ENCODE results near the gene NOL3.

The NOL3 gene

GRCh38 chr16:67161595-67162058, 8.7 kb upstream of the NOL3 start:
- H3K9ac ChIP-seq (ENCODE audit: low read depth, low read length): peak overlapping the region; percentile 47; the same call in 1 of the 2 replicates
- H3K36me3 ChIP-seq (ENCODE audit: insufficient read depth, low read length): no peaks in the 10 kb centered on the region
- no peaks in the 10 kb centered on the region; the same call in 1 of the 2 replicates for H3K9me3 ChIP-seq (ENCODE audit: control insufficient read depth, insufficient read depth, low read length)
- H3K4me1 ChIP-seq (ENCODE audit: insufficient read depth, low read length): no peaks in the 10 kb centered on the region; the same call in 1 of the 2 replicates

- Histone ChIP-seq H3K36me3 (ENCODE audit: insufficient read depth, low read length) (no peaks in the 10 kb centered on the region), H3K4me1 (ENCODE audit: insufficient read depth, low read length) (no peaks in the 10 kb centered on the region; the same call in 1 of the 2 replicates), H3K9me3 (ENCODE audit: control insufficient read depth, insufficient read depth, low read length) (no peaks in the 10 kb centered on the region; the same call in 1 of the 2 replicates), H3K9ac (ENCODE audit: low read depth, low read length) (peak overlapping the region; percentile 46; the same call in 1 of the 2 replicates)
Measured at GRCh38 chr16:67162506-67163163, 7.7 kb upstream of the NOL3 start.

DNA sequence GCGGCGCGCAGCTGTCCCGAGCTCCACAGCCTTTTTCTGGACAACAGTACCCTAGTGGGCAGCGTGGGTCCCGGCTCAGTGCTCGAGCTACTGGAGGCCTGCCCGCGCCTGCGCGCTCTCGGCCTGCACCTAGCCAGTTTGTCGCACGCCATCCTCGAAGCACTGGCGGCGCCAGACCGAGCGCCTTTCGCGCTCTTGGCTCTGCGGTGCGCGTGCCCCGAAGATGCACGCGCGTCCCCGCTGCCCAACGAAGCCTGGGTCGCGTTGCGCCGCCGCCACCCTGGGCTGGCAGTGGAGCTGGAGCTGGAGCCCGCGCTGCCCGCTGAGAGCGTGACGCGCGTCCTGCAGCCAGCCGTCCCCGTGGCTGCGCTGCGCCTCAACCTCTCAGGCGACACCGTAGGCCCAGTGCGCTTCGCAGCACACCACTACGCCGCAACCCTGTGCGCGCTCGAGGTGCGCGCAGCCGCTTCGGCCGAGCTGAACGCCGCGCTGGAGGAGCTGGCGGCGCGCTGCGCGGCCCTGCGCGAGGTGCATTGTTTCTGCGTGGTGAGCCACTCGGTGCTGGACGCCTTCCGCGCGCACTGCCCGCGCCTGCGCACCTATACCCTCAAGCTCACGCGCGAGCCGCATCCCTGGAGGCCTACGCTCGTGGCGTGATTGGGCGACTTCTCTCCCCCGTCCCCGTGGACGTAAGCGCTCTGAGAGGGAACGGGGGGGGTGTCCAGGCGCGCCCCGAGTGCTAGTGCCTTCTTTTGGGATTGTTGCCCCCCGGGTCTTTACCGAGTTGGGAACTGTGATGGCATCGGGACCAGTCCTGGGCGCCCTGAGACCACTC, 7.0 kb upstream of the NOL3 start:
- no peaks in the 10 kb centered on the region; the same call in 1 of the 2 replicates for H3K9me3 ChIP-seq (ENCODE audit: control insufficient read depth, insufficient read depth, low read length)
- peak overlapping the region; percentile 46 for H3K9ac ChIP-seq (ENCODE audit: low read depth, low read length)
- H3K4me1 ChIP-seq (ENCODE audit: insufficient read depth, low read length): no peaks in the 10 kb centered on the region; the same call in 1 of the 2 replicates
- H3K36me3 ChIP-seq (ENCODE audit: insufficient read depth, low read length): no peaks in the 10 kb centered on the region

GRCh38 chr16:67163999-67164558, 6.3 kb upstream of the NOL3 start:
- Histone ChIP-seq H3K36me3 (ENCODE audit: insufficient read depth, low read length) (no peaks in the 10 kb centered on the region), H3K4me1 (ENCODE audit: insufficient read depth, low read length) (no peaks in the 10 kb centered on the region; the same call in 1 of the 2 replicates), H3K9me3 (ENCODE audit: control insufficient read depth, insufficient read depth, low read length) (no peaks in the 10 kb centered on the region; the same call in 1 of the 2 replicates), H3K9ac (ENCODE audit: low read depth, low read length) (peak overlapping the region; percentile 46; the same call in 1 of the 2 replicates)

DNA sequence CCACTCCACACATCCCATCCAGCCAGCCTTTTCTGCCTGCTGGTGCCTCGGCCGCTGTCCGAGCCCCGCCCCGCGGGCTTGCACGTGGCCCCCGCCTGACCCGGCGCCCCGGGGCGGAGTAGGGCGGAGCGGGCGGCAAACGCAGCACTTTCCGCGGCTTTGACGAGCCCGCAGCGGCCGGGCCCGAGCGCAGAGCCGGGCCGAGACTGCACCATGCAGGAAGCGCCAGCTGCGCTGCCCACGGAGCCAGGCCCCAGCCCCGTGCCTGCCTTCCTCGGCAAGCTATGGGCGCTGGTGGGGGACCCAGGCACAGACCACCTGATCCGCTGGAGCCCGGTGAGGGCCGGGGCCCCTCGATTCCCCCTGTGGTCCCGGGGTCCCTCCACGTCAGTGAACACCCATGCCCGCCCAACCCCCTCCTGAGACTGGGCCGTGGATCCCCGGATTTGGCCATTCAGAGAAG, 5.7 kb upstream of the NOL3 start, which contains the start of gene HSF4:
TSS of gene HSF4 (plus strand) at position 147 of the 463 bp plus-strand sequence. CDS start at position 214, 67 bp downstream.
- Histone ChIP-seq H3K4me1 (ENCODE audit: insufficient read depth, low read length) (no peaks in the 10 kb centered on the region; the same call in 1 of the 2 replicates), H3K9ac (ENCODE audit: low read depth, low read length) (peak within 1 kb of the TSS; percentile 46)

DNA sequence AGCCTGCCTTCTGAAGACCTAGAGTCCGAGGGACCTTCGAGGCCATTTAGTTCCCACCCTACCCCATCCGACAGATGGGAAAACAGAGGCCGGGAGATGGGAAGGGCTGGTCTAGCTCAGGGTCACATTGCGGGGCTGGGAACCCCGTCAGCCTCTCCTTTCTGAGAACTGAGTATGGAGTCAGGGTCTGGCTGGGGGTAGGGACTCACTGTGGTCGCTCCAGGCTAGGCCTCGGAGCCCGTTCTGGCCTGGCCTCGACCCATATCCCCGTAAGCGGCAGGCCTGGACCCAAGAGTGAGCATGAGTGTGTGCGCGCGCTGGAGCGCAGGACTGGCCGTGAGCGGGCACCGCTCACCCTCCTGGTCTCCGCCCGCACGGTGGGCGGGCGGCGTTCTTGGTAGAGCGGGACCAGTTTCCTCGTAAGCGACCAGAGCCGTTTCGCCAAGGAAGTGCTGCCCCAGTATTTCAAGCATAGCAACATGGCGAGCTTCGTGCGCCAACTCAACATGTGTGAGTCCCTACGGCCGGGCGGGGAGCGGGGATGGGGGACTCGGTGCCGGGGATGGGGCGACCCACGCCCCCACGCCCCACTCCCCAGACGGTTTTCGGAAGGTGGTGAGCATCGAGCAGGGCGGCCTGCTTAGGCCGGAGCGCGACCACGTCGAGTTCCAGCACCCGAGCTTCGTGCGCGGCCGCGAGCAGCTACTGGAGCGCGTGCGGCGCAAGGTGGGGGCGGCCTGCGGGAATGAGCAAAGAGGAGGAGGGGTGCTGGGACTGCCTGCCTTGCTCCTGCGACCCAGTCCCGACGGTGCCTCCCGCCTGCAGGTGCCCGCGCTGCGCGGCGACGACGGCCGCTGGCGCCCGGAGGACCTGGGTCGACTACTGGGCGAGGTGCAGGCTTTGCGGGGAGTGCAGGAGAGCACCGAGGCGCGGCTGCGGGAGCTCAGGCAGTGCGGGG, 4.9 kb upstream of the NOL3 start:
- Histone ChIP-seq H3K9me3 (ENCODE audit: control insufficient read depth, insufficient read depth, low read length) (no peaks in the 10 kb centered on the region; the same call in 1 of the 2 replicates), H3K4me1 (ENCODE audit: insufficient read depth, low read length) (no peaks in the 10 kb centered on the region; the same call in 1 of the 2 replicates), H3K9ac (ENCODE audit: low read depth, low read length) (peak overlapping the region; percentile 36; the same call in 1 of the 2 replicates), H3K36me3 (ENCODE audit: insufficient read depth, low read length) (no peaks in the 10 kb centered on the region)

More for the DNA sequence above, 5.7 kb upstream of the NOL3 start, which contains the start of gene HSF4:
- Histone ChIP-seq H3K9me3 (ENCODE audit: control insufficient read depth, insufficient read depth, low read length) (no peaks in the 10 kb centered on the region; the same call in 1 of the 2 replicates), H3K36me3 (ENCODE audit: insufficient read depth, low read length) (no peaks in the 10 kb centered on the region)

DNA sequence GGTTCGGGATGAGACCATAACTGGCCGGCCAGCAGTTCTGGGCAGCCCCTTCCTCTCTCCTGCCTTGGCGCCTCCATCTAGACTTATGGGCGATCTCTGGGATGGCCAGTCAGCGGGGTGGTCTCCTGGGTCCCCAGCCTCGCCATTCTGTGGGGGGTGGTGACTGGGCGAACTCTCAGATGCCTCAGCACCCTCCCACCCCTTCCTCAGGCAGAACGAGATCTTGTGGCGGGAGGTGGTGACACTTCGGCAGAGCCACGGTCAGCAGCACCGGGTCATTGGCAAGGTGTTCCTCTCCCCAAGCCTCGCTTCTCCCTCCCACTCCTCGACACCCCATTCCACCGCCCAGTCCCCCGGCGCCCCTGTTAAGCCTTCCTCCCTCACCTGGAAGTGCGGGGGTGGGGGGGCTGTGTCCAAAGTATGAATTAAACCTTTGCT, 4.2 kb upstream of the NOL3 start:
- H3K9ac ChIP-seq (ENCODE audit: low read depth, low read length): no peak overlapping the region

GRCh38 chr16:67166598-67167168, 3.7 kb upstream of the NOL3 start:
- H3K4me1 ChIP-seq (ENCODE audit: insufficient read depth, low read length): no peaks in the 10 kb centered on the region; the same call in 1 of the 2 replicates
- H3K9me3 ChIP-seq (ENCODE audit: control insufficient read depth, insufficient read depth, low read length): no peaks in the 10 kb centered on the region; the same call in 1 of the 2 replicates
- H3K9ac ChIP-seq (ENCODE audit: low read depth, low read length): no peak overlapping the region
- no peaks in the 10 kb centered on the region for H3K36me3 ChIP-seq (ENCODE audit: insufficient read depth, low read length)

More for the DNA sequence above, 4.2 kb upstream of the NOL3 start:
- Histone ChIP-seq H3K4me1 (ENCODE audit: insufficient read depth, low read length) (no peaks in the 10 kb centered on the region; the same call in 1 of the 2 replicates), H3K36me3 (ENCODE audit: insufficient read depth, low read length) (no peaks in the 10 kb centered on the region), H3K9me3 (ENCODE audit: control insufficient read depth, insufficient read depth, low read length) (no peaks in the 10 kb centered on the region; the same call in 1 of the 2 replicates)

DNA sequence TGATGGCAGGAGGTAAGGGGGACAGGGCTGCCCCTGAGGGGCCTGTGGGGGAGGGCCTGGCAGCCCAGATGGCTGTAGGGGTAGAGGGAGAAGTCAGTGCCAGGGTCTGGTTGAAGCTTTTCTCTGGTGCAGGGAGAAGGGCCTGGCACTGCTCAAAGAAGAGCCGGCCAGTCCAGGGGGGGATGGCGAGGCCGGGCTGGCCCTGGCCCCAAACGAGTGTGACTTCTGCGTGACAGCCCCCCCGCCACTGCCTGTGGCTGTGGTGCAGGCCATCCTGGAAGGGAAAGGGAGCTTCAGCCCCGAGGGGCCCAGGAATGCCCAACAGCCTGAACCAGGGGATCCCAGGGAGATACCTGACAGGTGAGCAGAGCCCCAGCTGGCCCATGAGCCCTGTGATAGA, 2.8 kb upstream of the NOL3 start:
- Histone ChIP-seq H3K36me3 (ENCODE audit: insufficient read depth, low read length) (no peaks in the 10 kb centered on the region), H3K9me3 (ENCODE audit: control insufficient read depth, insufficient read depth, low read length) (no peaks in the 10 kb centered on the region; the same call in 1 of the 2 replicates), H3K4me1 (ENCODE audit: insufficient read depth, low read length) (no peaks in the 10 kb centered on the region; the same call in 1 of the 2 replicates), H3K9ac (ENCODE audit: low read depth, low read length) (no peak overlapping the region)

- no peaks in the 10 kb centered on the region for H3K36me3 ChIP-seq (ENCODE audit: insufficient read depth, low read length)
- H3K4me1 ChIP-seq (ENCODE audit: insufficient read depth, low read length): peaks cover 3% of the 10 kb centered on the region; the same call in 1 of the 2 replicates
- peak overlapping the region; percentile 61; the same call in 1 of the 2 replicates for H3K9ac ChIP-seq (ENCODE audit: low read depth, low read length)
- no peaks in the 10 kb centered on the region; the same call in 1 of the 2 replicates for H3K9me3 ChIP-seq (ENCODE audit: control insufficient read depth, insufficient read depth, low read length)
Measured at GRCh38 chr16:67169011-67169451, 1.3 kb upstream of the NOL3 start.

GRCh38 chr16:67169642-67170167, 633 bp upstream of the NOL3 start:
- H3K36me3 ChIP-seq (ENCODE audit: insufficient read depth, low read length): no peaks in the 10 kb centered on the region
- peaks cover 3% of the 10 kb centered on the region; the same call in 1 of the 2 replicates for H3K4me1 ChIP-seq (ENCODE audit: insufficient read depth, low read length)
- H3K9ac ChIP-seq (ENCODE audit: low read depth, low read length): peak overlapping the region; percentile 61; the same call in 1 of the 2 replicates
- H3K9me3 ChIP-seq (ENCODE audit: control insufficient read depth, insufficient read depth, low read length): no peaks in the 10 kb centered on the region; the same call in 1 of the 2 replicates

DNA sequence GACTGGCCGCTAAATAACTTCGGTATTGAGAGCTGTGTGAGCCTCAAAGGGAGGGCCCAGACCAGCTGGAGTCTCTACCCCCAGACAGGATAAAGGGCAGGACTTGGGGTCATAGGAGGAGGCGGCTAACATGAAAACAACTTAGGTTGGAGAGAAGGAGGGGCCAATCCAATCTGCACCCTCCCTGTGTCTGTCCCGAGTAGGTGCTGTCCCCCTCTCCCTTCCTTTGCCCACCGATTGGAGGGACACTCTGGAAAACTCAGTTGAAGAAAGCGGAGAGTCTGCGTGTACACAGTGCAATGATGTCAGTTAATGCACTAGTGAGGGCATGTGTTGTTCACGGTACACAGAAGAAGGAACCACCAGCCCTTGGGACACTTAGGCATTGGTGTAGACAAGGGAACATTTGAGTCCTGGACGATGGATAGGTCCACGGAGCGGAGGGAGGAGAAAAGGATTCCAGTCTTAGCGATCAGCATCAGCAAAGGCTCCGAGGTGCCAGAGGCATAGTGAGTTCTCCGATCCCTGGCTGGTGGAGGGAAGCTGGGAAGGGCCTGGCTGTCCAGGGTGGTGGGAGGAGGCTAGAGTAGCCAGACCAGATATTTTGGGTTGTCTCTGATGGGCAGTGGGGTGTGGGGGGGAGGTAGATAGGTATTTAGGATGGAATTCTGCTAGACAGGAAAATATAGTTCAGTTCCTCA, 761 bp downstream of the NOL3 start:
- H3K36me3 ChIP-seq (ENCODE audit: insufficient read depth, low read length): no peaks in the 10 kb centered on the region
- H3K4me1 ChIP-seq (ENCODE audit: insufficient read depth, low read length): peaks cover 3% of the 10 kb centered on the region; the same call in 1 of the 2 replicates
- peak overlapping the region; percentile 54 for H3K9ac ChIP-seq (ENCODE audit: low read depth, low read length)
- no peaks in the 10 kb centered on the region for H3K9me3 ChIP-seq (ENCODE audit: control insufficient read depth, insufficient read depth, low read length)
